GM12878 (cell line): ENCODE data around the gene KIF6.

Experiments used
- YY1 ChIP-seq: IDR thresholded peaks from 2 replicates; pipeline ENCODE4 v1.6.1; 2011; ENCODE audit warnings: low read depth, mild to moderate bottlenecking, low read length
- TF ChIP-seq, protein P1 (sequence below), 3 experiments: IDR thresholded peaks in 2 of 3; conservative IDR thresholded peaks in 1 of 3; 2 replicates each; pipeline ENCODE4 v1.5.1; 2011; ENCODE audit warnings: low read depth in 3 of 3, low read length in 3 of 3, mild to moderate bottlenecking in 3 of 3, control low read depth in 2 of 3, moderate library complexity in 2 of 3, inconsistent platforms in 1 of 3, mixed read lengths in 1 of 3; ENCODE audit not compliant: control insufficient read depth in 2 of 3, insufficient read depth in 1 of 3; ENCODE audit errors: extremely low read depth in 1 of 3

DNA sequence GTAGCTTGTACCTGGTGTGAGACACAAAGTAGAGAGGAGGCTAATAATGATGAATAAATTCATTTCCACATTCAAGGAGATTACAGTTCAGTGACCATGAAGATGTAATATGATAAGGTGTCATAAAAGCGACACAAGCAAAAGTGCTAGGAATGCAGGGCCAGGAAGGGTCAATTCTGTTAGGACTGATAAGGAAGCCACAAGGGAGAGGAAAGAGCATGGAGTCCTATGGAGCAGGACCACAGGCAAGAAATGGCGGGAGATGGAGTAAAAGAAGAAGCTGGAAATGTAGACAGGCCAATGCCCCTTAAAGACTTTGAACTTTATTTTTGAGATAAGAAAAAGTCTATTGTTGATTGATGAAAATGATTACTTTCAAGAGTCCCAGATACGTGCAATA is 240.9 kb downstream of the KIF6 start:
- TF ChIP-seq, protein P1, sequence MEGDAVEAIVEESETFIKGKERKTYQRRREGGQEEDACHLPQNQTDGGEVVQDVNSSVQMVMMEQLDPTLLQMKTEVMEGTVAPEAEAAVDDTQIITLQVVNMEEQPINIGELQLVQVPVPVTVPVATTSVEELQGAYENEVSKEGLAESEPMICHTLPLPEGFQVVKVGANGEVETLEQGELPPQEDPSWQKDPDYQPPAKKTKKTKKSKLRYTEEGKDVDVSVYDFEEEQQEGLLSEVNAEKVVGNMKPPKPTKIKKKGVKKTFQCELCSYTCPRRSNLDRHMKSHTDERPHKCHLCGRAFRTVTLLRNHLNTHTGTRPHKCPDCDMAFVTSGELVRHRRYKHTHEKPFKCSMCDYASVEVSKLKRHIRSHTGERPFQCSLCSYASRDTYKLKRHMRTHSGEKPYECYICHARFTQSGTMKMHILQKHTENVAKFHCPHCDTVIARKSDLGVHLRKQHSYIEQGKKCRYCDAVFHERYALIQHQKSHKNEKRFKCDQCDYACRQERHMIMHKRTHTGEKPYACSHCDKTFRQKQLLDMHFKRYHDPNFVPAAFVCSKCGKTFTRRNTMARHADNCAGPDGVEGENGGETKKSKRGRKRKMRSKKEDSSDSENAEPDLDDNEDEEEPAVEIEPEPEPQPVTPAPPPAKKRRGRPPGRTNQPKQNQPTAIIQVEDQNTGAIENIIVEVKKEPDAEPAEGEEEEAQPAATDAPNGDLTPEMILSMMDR (IDR thresholded peaks at IDR 0.05 in 2 of 3, conservative IDR thresholded peaks at IDR 0.05 in 1 of 3; ENCODE audit: control insufficient read depth in 2 of 3, extremely low read depth in 1 of 3, insufficient read depth in 1 of 3, low read depth in 3 of 3, low read length in 3 of 3) = no peak
- no peak for TF ChIP-seq YY1
